Neutrophil (primary cell): ENCODE results near the gene GRIP2.

Experiments used
- H3K27ac ChIP-seq: fragments of 200-600 bp; sonication (generic); 2 replicates; pipeline ENCODE4 v1.5.1; 2016; ENCODE audit warnings: mild to moderate bottlenecking, moderate library complexity
- H3K27me3 ChIP-seq: fragments of 200-600 bp; sonication (generic); 2 replicates; pipeline ENCODE4 v1.6.0; 2016; ENCODE audit warnings: mild to moderate bottlenecking
- H3K36me3 ChIP-seq: fragments of 200-600 bp; sonication (generic); 2 replicates; pipeline ENCODE4 v1.5.1; 2017
- H3K4me1 ChIP-seq, 2 experiments: fragments of 200-600 bp in 1 of 2; sonication (generic) in 1 of 2; 1 replicate in 1 of 2; 2 replicates in 1 of 2; pipeline versions ENCODE4 v1.5.1 to v1.6.1; 2013 to 2016; ENCODE audit warnings: low read depth in 1 of 2, low read length in 1 of 2, mild to moderate bottlenecking in 1 of 2, moderate library complexity in 1 of 2; ENCODE audit not compliant: control insufficient read depth in 1 of 2, insufficient read depth in 1 of 2
- H3K4me3 ChIP-seq, 2 experiments: fragments of 200-600 bp in 1 of 2; sonication (generic) in 1 of 2; 1 replicate in 1 of 2; 2 replicates in 1 of 2; pipeline ENCODE4 v1.5.1; 2013 to 2016; ENCODE audit warnings: low read depth in 1 of 2, low read length in 1 of 2, mild to moderate bottlenecking in 1 of 2, moderate library complexity in 1 of 2
- H3K9me3 ChIP-seq: fragments of 200-600 bp; sonication (generic); 2 replicates; pipeline ENCODE4 v1.5.1; 2016
- TF ChIP-seq, protein P1 (sequence below): fragments of 200-600 bp; sonication (generic); IDR thresholded peaks from 2 replicates; pipeline ENCODE4 v1.5.1; 2016; ENCODE audit warnings: antibody characterized with exemption

GRIP2 gene

DNA sequence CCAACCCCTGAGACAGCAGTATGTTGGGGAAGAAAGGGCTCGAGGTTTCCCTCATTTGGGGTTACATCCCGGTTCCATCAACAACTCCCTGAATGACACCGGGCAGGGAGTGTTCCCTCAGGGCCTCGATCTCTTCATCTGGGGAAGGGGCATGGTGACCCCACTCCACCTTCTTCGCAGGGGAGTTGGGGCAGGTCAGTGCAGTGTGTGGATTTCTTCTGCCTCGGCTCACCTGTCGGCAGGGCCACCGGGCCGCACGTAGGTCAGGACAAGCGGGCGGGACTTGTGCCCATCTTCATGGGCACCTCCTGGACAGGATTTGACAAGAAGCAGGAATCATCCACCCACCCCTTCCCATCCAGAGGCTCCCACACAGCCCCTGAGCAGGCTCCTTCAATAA is 17.4 kb downstream of the GRIP2 start:
- TF ChIP-seq, protein P1, sequence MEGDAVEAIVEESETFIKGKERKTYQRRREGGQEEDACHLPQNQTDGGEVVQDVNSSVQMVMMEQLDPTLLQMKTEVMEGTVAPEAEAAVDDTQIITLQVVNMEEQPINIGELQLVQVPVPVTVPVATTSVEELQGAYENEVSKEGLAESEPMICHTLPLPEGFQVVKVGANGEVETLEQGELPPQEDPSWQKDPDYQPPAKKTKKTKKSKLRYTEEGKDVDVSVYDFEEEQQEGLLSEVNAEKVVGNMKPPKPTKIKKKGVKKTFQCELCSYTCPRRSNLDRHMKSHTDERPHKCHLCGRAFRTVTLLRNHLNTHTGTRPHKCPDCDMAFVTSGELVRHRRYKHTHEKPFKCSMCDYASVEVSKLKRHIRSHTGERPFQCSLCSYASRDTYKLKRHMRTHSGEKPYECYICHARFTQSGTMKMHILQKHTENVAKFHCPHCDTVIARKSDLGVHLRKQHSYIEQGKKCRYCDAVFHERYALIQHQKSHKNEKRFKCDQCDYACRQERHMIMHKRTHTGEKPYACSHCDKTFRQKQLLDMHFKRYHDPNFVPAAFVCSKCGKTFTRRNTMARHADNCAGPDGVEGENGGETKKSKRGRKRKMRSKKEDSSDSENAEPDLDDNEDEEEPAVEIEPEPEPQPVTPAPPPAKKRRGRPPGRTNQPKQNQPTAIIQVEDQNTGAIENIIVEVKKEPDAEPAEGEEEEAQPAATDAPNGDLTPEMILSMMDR = no peak
- H3K27ac ChIP-seq = no peak overlapping the region

DNA sequence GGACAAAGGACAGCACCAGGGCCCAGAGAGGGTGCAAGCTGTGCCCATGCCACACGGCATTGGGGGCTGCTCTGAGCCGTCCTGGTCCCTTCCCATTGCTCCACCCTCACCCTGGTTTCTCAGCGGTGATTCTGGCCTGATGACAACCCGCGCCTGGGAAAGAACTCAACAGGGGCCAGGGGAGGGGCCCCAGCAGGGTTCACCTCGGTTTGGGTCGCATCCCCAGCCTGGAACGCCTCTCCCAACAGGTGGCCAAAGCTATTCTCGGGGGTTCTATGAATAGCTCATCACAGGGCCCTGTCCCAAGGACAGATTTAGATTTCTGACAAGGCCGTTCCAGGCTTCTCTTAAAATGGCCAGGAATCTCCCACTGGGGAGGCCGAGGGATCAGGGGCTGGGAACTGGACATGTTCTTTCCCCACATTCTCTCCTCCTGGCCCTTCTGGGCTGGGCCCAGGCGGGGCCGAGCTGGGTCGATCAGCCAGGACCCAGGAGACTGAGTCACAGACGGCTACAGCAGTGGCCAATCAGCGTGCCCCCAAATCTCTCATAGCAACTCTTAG is 17.9 kb downstream of the GRIP2 start:
- Histone ChIP-seq H3K36me3 (no peaks in the 10 kb centered on the region), H3K4me1 (no peaks in the 10 kb centered on the region), H3K27me3 (no peaks in the 10 kb centered on the region), H3K27ac (no peak overlapping the region), H3K4me3 (no peak overlapping the region), H3K9me3 (no peaks in the 10 kb centered on the region)
- TF ChIP-seq, protein P1 = no peak

More for the DNA sequence above, 17.4 kb downstream of the GRIP2 start:
- H3K27me3 ChIP-seq = no peaks in the 10 kb centered on the region
- no peak overlapping the region for H3K4me3 ChIP-seq
- no peaks in the 10 kb centered on the region for H3K9me3 ChIP-seq
- no peaks in the 10 kb centered on the region for H3K4me1 ChIP-seq
- H3K36me3 ChIP-seq = no peaks in the 10 kb centered on the region

DNA sequence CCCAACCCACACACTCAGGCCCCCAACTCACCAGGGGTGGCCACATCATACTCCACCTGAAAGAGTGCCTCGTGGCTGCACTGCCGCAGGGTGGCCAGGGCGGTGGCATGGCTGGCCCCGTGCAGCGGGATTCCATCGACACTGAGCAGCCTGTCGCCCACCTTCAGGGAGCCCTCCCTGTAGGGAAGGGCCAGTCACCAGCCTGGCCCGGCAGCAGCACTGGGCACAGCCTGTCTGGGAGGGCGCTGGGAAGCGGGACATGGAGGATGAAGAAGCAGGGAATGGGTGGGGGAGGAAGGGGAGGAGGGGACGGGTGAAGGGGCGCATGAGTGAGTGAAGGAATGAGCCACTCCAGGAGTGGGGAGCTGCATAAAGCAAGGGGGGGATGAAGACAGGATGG is 18.5 kb downstream of the GRIP2 start:
- H3K27ac ChIP-seq = no peak overlapping the region
- H3K27me3 ChIP-seq = no peaks in the 10 kb centered on the region
- no peaks in the 10 kb centered on the region for H3K4me1 ChIP-seq
- H3K9me3 ChIP-seq = no peaks in the 10 kb centered on the region
- TF ChIP-seq, protein P1 = no peak
- H3K36me3 ChIP-seq = no peaks in the 10 kb centered on the region
- no peak overlapping the region for H3K4me3 ChIP-seq

DNA sequence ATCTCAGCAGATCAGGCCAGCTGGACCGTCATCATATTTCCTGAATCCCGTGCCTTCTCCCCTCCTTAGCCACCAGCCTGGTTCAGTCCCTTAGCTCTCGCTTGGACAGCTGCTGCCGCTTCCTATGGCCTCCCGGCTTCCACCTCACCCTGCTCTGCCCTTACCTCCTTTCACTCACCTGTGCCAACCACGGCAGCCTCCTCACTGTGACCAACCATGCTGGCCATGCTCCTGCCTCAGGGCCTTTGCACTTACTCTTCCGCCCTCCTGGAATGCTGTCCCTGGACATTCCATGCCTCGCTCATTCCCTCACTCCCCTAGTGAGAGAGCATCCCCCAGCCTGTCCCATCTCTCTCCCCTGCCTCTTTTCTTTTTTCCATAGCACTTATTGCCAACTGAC is 19.2 kb downstream of the GRIP2 start:
- H3K9me3 ChIP-seq = no peaks in the 10 kb centered on the region
- H3K4me3 ChIP-seq = no peak overlapping the region
- no peaks in the 10 kb centered on the region for H3K27me3 ChIP-seq
- no peaks in the 10 kb centered on the region for H3K36me3 ChIP-seq
- TF ChIP-seq, protein P1 = no peak
- no peak overlapping the region for H3K27ac ChIP-seq
- no peaks in the 10 kb centered on the region for H3K4me1 ChIP-seq

DNA sequence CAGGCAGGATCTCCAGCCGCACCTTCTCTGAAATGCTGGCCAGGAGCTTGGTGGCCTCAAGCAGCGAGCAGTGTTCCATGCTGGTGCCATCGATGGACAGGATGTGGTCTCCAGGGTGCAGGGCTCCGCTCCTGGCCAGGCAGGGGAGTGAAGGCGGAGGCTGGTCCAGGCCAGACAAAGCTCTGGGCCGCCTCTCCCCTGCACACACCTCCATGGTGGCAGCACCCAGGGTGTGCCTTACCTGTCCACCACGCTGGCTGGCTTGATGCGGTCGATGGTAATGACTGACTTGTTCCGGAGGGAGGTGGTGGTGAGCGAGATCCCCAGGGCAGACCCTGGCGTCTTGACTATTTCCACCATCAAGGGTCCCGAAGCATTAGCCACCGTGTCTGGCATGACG is 20.0 kb downstream of the GRIP2 start:
- no peak overlapping the region for H3K27ac ChIP-seq
- H3K27me3 ChIP-seq = no peaks in the 10 kb centered on the region
- H3K36me3 ChIP-seq = no peaks in the 10 kb centered on the region
- H3K4me1 ChIP-seq = no peaks in the 10 kb centered on the region
- no peak overlapping the region for H3K4me3 ChIP-seq
- no peaks in the 10 kb centered on the region for H3K9me3 ChIP-seq
- TF ChIP-seq, protein P1 = no peak

DNA sequence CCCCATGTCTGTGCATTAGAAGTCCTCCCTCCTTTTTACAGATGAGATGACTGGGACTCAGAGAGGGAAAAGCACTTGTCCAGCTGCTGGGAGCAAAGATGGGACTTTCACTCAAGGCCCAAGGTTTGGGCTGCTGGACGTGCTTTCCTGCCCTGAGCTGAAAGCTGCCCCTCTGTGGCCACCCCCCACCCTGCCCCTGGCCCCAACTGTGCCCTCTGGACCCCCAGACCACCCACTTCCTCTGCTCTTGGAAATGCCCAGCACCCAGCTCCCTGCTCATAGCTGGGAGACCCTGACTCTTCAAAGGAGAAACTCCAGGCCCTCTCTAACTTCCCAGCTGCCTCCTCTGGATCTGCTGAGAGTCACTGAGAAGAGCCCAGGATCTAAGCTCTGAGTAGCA is 20.7 kb downstream of the GRIP2 start:
- Histone ChIP-seq H3K4me3 (no peak overlapping the region), H3K36me3 (no peaks in the 10 kb centered on the region), H3K9me3 (no peaks in the 10 kb centered on the region), H3K27ac (no peak overlapping the region), H3K27me3 (no peaks in the 10 kb centered on the region), H3K4me1 (no peaks in the 10 kb centered on the region)
- TF ChIP-seq, protein P1 = no peak
